Fibroblast of pulmonary artery (primary cell): ENCODE data around the gene ZNFX1.

Source experiments
- DNase-seq: peaks from one replicate; pipeline ENCODE4 v3.0.0-alpha.2; 2010; ENCODE audit warnings: low read depth
- H3K4me3 ChIP-seq: replicated peaks from 2 replicates; pipeline ENCODE4 v1.5.1; 2011; ENCODE audit warnings: low read depth, mild to moderate bottlenecking, control low read depth, low read length, moderate library complexity
- CTCF ChIP-seq: IDR thresholded peaks from 2 replicates; pipeline ENCODE4 v1.5.1; 2011; ENCODE audit warnings: mild to moderate bottlenecking, control low read depth, low read length, inconsistent platforms; ENCODE audit errors: missing control alignments

Gene ZNFX1

GRCh38 chr20:49286689-49287551 lies 9.1 kb upstream of the ZNFX1 start:
- no peak for DNase-seq
- H3K4me3 ChIP-seq: no peak overlapping the region
- TF ChIP-seq CTCF: no peak

GRCh38 chr20:49285813-49286494 lies 8.1 kb upstream of the ZNFX1 start:
- no peak overlapping the region for H3K4me3 ChIP-seq
- TF ChIP-seq CTCF: no peak
- DNase-seq: no peak

GRCh38 chr20:49285233-49285668 lies 7.4 kb upstream of the ZNFX1 start:
- no peak for TF ChIP-seq CTCF
- H3K4me3 ChIP-seq: no peak overlapping the region
- no peak for DNase-seq

GRCh38 chr20:49284818-49285217 lies 7.0 kb upstream of the ZNFX1 start:
- TF ChIP-seq CTCF: no peak
- no peak for DNase-seq
- no peak overlapping the region for H3K4me3 ChIP-seq

GRCh38 chr20:49283703-49284625 lies 6.1 kb upstream of the ZNFX1 start:
- DNase-seq: no peak
- no peak for TF ChIP-seq CTCF
- peak overlapping the region; percentile 21 for H3K4me3 ChIP-seq

GRCh38 chr20:49283176-49283702 lies 5.4 kb upstream of the ZNFX1 start:
- H3K4me3 ChIP-seq: peak overlapping the region; percentile 21
- no peak for TF ChIP-seq CTCF
- DNase-seq: no peak
